Nephron progenitor cell (in vitro differentiated cells): ENCODE data around the gene SMTN.
A peak's percentile ranks its signal among the peaks of the same experiment; 100 is the strongest.

Experiments
- DNase-seq: peaks from one replicate; pipeline ENCODE4 v3.0.0; 2021
- H3K27ac Mint-ChIP-seq: 2 replicates; pipeline ENCODE4 v1.8.0; 2021; ENCODE audit warnings: mild to moderate bottlenecking, moderate library complexity, mixed read lengths
- H3K27me3 Mint-ChIP-seq: 2 replicates; pipeline ENCODE4 v1.8.0; 2021; ENCODE audit warnings: mild to moderate bottlenecking, low read depth, mixed read lengths; ENCODE audit not compliant: poor library complexity
- H3K36me3 Mint-ChIP-seq: 2 replicates; pipeline ENCODE4 v1.8.0; 2021; ENCODE audit warnings: low read depth, mixed read lengths
- H3K4me1 Mint-ChIP-seq: 2 replicates; pipeline ENCODE4 v1.8.0; 2021; ENCODE audit warnings: mixed read lengths
- H3K4me3 Mint-ChIP-seq: 2 replicates; pipeline ENCODE4 v1.8.0; 2021; ENCODE audit warnings: mild to moderate bottlenecking, moderate library complexity, mixed read lengths
- H3K9me3 Mint-ChIP-seq: 2 replicates; pipeline ENCODE4 v1.8.0; 2021; ENCODE audit warnings: mild to moderate bottlenecking, moderate library complexity, mixed read lengths
- CTCF ChIP-seq: fragments of 200-600 bp; sonication (generic); IDR thresholded peaks from 2 replicates; pipeline ENCODE4 v1.5.0; 2021; ENCODE audit warnings: antibody characterized with exemption

Gene SMTN

GRCh38 chr22:31100762-31101525 lies 19.8 kb downstream of the SMTN start:
- Mint-ChIP-seq H3K27me3 (peaks cover 14% of the 10 kb centered on the region), H3K4me1 (peaks cover 20% of the 10 kb centered on the region), H3K36me3 (peaks cover 13% of the 10 kb centered on the region), H3K27ac (no peak overlapping the region), H3K4me3 (no peak overlapping the region), H3K9me3 (no peaks in the 10 kb centered on the region)
- DNase-seq: no peak
- no peak for TF ChIP-seq CTCF

- no peak for TF ChIP-seq CTCF
- Mint-ChIP-seq H3K27ac (peak overlapping the region; percentile 75), H3K9me3 (no peaks in the 10 kb centered on the region), H3K4me3 (no peak overlapping the region), H3K27me3 (peaks cover 29% of the 10 kb centered on the region), H3K36me3 (peaks cover 10% of the 10 kb centered on the region), H3K4me1 (peaks cover 22% of the 10 kb centered on the region)
- DNase-seq: no peak
Measured at GRCh38 chr22:31102441-31103081, 21.4 kb downstream of the SMTN start.

GRCh38 chr22:31103111-31103510 lies 22.0 kb downstream of the SMTN start:
- peaks cover 22% of the 10 kb centered on the region for H3K4me1 Mint-ChIP-seq
- DNase-seq: no peak
- H3K27me3 Mint-ChIP-seq: peaks cover 33% of the 10 kb centered on the region
- TF ChIP-seq CTCF: no peak
- H3K27ac Mint-ChIP-seq: no peak overlapping the region
- no peaks in the 10 kb centered on the region for H3K9me3 Mint-ChIP-seq
- no peak overlapping the region for H3K4me3 Mint-ChIP-seq
- H3K36me3 Mint-ChIP-seq: peaks cover 10% of the 10 kb centered on the region

GRCh38 chr22:31103899-31104694 lies 23.0 kb downstream of the SMTN start:
- Mint-ChIP-seq H3K4me3 (no peak overlapping the region), H3K36me3 (peaks cover 10% of the 10 kb centered on the region), H3K9me3 (no peaks in the 10 kb centered on the region), H3K27me3 (peaks cover 33% of the 10 kb centered on the region), H3K4me1 (peaks cover 17% of the 10 kb centered on the region), H3K27ac (no peak overlapping the region)
- no peak for DNase-seq
- TF ChIP-seq CTCF: no peak

GRCh38 chr22:31104869-31105268 lies 23.8 kb downstream of the SMTN start:
- Mint-ChIP-seq H3K36me3 (peaks cover 10% of the 10 kb centered on the region), H3K27me3 (peaks cover 38% of the 10 kb centered on the region), H3K9me3 (no peaks in the 10 kb centered on the region), H3K4me3 (no peak overlapping the region), H3K4me1 (peaks cover 20% of the 10 kb centered on the region), H3K27ac (no peak overlapping the region)
- peak; percentile 82 for DNase-seq
- TF ChIP-seq CTCF: peak; percentile 72
